Activated CD8-positive, alpha-beta memory T cell treated with anti-CD3 and anti-CD28 coated beads, Interleukin-2, amount 50 U/mL, for 24 hours (primary cell): ENCODE data around the gene TTC7B.

Experiments
- DNase-seq: peaks from one replicate; pipeline ENCODE4 v3.0.0-alpha.2; 2020; ENCODE audit errors: extremely low read depth

The TTC7B gene

DNA sequence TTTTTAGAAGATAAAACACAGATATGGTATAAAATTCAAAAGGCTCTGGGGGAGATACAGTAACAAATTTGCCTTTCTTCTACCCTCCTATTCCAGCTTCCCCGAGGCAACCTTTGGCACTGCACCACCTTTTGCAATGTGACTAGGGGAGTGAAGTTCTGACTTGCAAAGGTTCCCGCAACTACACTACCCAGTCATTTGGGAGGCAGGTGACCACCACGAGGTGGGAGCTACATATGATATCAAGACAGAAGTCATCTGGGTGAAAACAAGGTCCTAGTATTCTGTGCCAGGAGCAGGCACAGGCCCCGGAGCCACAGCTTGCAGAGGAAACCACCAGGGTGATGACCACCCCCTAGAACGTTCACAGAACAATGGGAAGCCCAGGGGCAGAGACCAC lies 141.5 kb downstream of the TTC7B start:
- DNase-seq = no peak

DNA sequence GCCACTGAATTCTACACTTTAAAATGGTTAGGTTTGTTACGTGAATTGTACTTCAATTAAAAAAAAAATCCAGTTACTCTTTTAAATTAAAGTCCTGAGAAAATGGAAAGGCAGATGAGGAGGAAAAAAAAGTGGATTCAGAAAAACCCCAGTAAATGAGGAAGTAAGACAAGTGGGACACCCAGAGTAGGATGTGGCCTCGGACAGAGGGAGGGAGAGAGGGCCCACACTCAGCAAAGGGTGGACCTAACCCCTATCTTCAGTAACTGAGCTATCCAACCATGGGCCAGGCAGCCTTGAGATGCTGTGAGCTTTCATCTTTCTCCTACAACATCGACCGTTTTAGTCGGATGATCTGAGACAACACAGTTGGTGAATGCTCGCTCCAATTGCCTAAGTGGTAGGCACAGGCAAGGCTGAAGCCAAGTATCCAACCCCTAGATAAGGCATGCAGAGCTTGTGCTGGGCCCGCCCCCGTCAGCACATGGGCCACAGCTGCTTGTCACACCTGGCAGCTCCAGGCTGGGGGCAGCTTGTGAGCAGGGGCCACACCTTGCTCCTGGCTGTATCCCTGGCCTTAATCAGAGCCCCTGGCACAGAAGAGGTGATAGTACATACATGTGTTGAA lies 142.1 kb downstream of the TTC7B start:
- no peak for DNase-seq

DNA sequence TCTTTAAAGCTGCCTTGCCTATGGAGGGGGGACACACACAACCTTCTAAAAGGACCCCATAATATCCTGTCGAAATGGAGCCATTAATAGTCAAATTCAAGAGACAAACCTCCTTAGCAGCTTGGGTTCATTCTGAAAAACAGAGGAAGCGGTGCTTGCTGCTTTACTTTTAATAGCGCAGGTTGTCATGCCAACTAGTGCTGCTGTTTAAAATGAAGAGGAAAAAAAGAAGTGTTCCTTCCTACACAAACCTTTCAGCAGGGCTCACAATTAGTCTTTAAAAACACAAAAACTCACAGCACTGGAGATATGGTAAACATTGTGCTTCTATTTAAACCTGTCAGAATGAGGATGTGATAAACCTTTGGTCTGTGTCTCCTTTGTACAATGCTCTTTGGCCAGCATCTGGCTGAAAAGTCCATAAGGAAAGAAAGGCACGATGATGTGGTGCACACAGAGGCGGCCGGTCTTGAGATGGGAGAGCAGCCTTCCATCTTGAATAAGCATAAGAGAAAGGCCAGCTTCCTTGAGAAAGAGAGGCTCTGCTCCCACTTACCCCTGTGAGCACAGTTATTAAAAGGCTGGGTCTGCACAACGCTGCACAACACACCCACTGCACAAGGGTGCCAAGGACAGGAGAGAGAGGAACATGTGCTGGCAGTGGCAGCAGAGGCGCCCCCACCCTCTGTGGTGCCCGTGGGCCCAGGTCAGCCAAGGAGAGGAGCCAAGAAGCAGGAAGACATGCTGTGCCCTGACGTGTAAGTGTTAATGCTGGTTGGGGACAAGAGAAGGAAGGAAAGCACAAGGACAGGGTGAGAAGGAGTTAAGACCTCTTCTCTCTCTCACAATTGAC lies 144.6 kb downstream of the TTC7B start:
- DNase-seq = no peak

DNA sequence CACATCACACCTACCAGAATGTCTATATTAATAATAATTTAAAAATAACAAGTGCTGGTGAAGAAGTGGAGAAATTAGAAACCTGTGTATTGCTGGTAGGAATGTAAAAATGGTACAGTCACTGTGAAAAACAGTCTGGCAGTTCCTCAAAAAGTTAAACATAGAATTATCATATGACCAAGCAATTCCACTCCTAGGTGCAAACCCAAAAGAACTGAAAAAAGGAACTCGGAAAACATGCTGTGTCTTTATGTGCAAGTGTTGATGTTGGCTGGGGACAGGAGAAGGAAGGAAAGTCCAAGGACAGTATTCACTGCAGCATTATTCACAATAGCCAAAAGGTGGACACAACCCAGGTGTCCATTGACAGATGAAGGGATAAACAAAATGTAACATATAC lies 146.5 kb downstream of the TTC7B start:
- DNase-seq = no peak

DNA sequence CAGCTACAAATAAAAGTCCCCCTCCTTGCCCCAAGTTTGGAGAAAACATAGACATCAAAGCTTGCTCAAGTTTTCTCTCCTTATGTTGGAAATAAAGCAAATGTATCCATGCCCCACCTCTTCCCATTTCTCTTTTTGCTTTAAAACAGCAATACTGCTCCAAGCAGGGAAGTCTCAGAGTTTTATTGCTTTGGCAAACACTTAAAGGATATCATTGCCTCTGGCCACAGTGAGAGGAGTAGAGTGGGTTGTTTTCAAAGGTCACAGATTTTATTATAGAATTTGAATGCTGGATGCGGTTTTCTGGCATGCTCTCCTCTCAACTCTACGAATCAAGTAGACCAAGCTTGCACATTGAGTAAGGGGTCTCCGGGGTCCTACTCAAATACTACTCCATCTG lies 149.7 kb downstream of the TTC7B start:
- DNase-seq = no peak

DNA sequence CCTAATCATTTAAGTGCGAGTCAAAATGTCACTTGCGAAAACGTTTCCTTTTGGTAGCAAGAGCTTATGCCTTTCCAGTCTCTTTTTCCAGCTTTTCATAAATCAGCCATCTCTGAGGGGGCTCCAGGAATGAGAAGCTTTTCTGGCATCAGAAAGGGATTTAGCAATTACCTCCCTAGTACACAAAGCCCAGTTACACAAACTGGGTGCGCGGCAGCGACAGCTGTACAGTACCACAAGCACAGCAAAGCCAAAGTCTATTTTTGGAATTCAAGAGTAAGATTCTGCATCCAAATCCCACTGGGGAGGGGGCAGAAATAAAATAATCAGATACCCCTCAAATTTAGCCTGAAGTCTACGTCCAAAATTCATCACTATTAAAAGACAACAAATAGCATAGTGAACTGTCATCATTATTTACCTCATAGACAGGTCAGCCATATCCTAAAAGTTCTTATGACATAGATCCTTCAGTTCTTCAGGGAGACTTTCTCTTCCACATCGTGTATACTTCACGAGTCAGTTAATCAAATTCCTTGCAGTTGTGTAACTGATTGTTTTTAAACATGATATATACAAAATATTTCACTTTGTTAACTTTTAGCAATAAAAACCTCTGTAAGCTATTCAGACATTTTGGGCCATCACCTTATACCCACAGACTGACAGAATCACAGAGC lies 150.8 kb downstream of the TTC7B start:
- DNase-seq = no peak

DNA sequence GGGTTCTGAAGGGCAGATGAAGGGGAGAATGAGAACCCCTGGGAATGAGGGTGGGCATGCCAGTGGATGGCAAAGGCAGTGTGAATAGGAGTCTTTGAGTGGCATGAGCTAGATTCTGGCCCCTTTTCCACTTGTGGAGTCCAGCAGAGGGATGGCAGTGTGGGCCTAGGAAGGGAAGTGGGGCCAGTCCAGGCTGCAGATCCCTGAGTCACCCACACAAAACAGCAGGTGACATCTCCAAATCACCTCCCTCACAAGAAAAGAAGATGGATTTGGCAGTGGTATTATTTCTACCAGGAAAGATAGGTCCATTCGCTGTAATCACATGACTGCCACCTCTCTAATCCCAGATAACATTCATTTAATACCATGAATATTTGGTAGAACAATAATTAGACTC lies 151.3 kb downstream of the TTC7B start:
- no peak for DNase-seq

DNA sequence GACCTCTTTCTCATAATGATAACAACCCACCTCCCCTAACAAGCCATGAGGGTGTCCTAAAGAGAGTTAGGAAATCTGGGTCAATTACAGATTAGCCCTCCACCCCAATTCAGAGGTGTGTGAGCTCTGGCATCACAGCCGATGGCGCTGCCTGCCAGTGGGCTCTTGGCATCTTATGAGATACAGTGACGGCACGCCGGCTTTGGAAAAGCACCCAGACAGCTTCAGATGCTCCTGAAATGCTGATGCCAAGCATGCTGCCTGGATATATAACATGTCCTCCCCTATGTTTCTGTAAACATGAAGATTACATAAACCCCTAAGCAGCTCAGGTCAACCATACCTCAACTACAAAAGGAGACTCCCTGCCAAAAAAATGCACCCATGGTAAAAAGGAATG lies 152.6 kb downstream of the TTC7B start:
- DNase-seq = no peak

DNA sequence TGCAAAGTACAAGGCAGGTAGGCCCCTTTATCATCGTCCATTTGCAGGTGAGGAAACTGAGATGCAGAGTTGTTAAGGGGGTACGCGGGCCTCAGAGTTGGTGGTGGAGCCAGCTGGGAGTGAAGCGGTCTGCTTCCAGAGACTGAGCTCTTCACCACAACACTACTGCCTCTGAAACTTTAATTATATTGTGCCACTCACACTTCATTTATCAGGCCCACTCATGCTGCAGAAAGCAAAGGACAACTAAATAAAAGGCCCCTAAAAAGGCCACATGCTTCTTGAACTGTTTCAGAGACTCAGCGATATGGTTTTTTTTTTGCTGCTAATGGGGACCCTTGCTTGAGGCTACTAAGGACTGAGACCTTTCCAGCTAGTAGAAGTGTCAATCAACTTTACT lies 153.1 kb downstream of the TTC7B start:
- no peak for DNase-seq

DNA sequence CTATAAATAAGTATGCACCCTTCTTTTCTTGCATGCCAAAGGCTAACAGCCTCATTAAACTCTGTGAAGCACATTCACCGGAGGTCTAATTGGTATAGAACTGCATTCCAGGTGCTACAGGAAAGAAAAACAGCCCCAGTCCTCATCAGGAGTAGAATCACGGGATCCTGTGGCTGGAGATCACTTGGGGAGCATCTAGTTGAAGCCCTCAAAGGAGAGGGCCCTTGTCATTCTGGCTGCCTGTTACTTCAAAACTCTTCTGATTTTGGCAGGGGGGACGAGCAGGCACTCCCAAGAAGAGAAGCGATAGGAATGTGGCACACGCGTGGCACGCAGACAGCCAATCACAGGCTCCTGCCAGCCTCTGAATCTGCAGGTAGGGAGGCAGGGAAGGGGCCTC lies 154.4 kb downstream of the TTC7B start:
- DNase-seq = no peak

DNA sequence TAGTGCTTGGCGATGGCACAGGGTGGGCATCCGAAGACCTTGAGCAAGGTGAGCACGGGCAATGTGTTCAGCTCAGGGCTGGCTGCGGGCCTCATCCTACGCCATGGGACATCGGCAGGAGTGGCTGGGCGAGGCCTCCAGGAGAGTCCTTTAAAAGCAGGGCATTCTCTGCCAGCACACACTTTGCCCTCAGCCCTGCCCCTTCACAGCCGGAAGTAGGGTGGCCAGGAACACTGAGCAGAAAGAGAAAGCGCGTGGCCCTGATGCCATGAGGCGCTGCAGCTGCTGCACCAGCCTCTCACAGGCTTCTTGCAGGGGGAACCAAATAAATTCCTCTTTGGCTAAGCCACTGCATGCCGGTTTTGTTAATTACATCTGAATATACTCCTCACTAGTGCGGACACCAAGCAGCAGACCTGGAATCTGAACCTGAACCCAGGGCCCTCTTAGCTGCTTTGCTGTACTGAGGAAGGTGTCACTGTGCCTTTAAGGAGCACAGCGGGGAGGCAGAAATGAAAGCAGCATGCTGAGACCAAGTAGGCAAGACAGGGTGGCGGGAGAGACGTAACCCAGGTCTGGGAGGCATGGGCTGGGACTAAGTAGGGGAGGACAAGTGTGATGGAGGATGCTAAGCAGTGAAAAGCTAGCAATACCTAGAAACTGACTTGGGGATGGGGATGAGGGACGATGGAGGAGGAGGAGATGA lies 155.2 kb downstream of the TTC7B start:
- DNase-seq = no peak

DNA sequence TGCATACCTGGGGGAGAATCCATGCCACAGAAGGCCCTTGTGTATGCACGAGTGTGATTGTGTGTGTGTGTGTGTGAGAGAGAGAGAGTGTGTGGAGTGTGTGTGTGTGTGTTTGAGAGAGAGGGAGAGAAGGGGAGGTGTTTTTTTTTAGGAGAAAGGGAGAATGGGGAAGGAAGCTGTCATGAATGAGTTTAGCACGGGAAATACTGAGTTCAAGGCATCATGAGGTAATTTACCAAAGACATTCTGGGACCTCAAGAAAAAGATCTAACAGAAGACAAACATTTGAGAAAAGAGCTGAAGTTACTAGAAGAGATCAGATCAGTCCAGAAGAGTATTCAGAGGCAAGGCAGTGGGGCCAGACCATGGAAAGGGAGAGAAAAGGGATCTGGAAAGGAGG lies 157.1 kb downstream of the TTC7B start:
- DNase-seq = no peak

DNA sequence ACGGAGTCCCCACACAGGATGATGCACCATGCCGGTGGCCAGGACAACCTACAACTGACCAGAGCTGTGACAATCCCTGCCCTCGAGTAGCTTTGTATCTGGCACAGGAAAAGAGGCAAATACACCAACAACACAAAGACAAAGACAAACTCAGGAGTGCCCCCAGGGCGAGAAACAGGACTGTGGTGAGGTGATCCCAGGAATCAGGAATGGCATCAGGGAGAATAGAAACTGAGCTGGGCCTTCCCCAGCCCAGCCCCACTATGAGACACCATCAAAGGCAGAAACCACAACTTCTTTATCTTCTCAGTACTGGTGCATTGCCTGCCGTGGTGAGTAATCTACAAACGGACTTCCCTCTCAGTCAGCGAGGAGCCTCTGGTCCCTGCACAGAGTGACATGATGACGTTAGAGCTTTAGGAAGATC lies 157.7 kb downstream of the TTC7B start:
- DNase-seq = no peak

DNA sequence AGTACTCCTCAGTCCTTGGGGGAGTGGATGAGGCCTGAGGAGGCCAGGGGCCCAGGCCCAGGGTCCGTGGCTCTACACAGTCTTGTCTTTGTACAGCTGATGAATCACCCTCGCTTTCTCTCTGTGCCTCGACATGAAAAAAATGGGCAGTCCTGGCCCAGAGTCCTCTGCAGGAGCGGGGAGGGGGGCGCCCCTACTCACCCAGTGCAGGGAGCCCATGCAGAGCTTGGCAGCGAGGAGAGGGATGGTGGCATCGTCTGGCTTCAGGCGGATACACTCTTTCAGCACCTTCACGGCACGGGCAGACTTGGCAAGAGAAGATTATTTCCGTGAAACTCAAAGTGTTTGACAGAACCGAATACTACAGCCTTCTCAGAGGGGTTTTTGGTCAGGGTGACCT lies 159.3 kb downstream of the TTC7B start:
- DNase-seq = no peak

DNA sequence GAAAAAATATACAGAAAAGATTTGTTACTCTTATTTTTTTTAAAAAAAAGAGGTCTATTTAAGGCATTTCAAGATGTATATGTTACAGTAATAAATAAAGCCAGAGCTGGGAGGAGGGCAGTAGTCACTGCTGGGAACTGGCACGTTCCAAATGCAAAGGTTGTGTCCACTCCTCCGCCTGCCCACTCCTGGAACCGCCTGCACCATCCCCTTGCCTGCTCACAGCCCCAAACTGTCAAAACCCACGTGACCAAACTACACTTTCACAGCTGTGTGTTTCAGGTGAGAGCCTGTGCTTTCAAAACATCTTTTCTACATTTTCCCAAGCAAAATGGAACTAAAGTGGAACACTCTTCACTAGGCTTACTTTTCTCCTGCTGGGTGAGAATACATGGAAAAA lies 160.4 kb downstream of the TTC7B start:
- DNase-seq = no peak

DNA sequence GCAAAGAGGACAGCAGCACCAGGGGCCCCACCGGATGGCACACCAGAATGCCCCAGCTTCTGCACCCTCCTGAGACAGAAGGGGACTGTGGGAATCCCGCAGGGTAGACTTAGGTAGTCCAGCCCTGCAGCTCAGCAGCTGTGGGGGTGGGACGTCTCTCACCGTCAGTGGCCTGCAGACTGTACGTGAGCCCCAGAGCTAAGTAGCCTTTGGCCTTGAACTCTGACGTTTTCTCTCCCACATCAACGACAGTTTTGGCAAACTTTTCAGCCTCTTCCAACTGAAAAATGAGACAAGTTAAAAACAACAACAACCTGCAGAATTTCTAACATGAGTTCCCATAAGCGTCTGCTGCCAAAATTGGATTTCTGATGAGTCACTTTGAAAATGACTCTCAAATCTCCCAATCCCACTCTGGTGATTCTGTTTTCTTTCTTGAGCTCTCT lies 161.4 kb downstream of the TTC7B start:
- DNase-seq = no peak

DNA sequence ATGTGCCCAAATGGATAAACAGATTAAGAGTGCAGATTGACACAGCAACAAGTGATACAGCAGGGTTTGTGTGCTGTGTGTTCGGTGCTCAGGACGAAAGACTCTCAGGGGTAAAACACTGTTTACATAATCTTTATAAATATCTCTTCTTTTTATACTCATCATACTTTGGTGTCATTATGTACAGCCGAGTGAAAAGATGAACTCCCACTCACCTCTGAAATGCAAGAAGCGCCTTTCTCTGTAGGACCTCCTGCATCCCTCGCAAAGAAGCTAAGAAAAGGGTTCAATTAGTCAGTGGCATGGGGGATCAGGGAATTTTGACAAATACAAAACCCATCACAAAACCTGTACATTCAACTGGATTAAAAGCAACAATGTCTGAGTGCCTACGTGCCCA lies 163.6 kb downstream of the TTC7B start:
- no peak for DNase-seq

DNA sequence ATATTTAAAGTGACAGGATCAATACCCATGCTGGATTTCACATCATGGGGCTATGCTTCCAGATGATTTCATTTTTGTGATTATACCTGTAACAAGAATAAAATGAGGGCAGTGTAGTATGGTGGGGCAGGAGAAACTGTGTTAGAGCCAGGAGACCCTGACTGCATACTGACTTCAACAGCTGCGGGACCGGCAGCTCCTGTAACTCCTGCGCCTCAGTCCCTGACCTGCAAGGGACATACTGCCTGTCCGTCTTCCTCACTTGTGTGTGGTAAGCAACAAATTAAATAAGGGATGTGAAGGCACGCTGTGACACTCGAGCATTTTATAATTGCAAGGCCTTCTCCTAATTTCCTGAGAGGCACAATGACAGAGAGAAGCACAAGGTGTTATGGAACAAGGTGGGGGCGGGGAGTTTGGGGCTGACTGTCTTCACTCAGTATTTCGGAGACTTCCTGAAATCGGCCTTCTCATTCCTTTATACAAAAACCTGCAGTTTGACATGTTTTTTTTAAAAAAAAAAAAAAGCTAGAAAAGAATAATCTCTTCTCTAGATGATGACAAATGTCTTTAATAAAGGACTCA lies 164.2 kb downstream of the TTC7B start:
- no peak for DNase-seq

DNA sequence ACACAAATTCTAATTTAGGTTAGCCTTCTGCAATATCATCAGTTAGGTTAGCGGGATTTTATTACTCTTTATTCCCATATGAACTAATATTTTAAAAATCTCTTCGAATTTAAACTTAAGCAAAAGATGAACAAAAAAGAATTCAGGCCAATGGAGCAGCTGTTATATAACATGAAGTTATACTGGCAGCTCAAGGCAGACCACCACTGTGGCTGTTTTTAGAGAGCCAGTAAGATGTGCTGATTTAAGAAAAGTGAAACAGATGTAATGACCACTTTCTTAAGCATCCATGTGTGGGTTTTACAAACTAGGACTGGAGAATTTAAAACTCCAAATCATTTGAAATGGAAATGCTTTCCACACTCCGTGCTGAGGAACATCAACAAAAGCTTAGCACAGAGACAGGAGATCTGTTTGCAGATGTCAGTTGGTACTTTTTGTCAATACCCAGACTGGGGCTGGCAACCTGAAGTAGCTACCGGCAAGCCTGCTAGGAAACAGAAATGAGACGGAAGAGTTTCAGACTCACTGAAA lies 164.9 kb downstream of the TTC7B start:
- no peak for DNase-seq

DNA sequence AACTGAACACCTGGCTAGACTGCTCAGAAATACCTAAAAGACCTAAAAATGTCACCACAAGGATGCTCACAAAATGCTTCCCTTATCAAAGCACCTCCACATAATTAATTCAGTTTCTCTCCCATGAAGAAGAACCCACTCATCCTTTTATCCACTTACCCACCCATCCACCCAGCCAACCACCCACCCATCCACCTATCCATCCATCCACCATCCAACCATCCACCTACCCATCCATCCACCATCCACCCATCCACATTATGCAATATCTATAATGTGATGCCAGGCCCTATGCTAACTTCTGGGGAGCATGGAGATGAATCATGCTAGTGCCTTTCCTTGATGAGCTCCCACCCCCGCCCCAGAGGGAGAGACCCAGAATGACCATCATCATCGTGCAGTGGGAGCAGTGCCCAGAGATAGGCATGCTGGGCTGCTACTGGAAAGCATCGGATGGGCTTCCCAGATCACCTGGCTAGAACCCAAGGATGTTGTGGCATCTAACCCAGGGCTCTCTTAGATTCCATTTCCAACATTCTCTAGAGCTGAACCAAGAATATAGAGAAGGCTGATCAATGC lies 166.6 kb downstream of the TTC7B start:
- no peak for DNase-seq

DNA sequence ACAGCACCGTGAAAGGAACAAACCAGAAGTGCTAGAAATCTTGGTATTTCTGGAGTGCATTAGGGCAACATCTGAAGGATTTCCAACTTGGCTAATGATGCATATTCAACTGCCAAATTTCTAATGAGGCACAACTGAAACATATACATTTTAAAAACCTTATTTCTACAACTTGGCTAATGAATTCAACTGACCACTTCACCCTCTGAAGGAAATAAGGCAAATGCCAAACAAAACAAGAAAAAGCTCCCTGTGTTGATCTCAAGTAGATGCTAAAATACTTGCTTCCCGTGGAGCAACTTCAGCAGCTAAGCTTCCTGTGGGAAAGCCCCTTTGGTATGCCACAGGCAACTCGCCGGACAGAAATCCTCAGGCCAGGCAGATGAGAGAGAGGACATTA lies 167.1 kb downstream of the TTC7B start:
- DNase-seq = no peak
